Measurements from ENCODE around the gene HCFC1. TPM values are rescaled to one million over a fixed set of nuclear protein-coding genes. Genes with fewer than 3 reads are reported as not detected.

The HCFC1 gene
- total and polyA plus RNA-seq, 9 of the 15 experiments (the other 6 are each of a cell fraction or from before 2014, with no cell fraction given): 2.8 to 133 (median 17.1) TPM

- TF ChIP-seq ZHX1 (conservative IDR thresholded peaks at IDR 0.05; ENCODE audit: low read length) (no peak), ZBTB1 (CRISPR knock-in tag; IDR thresholded peaks at IDR 0.05; ENCODE audit: borderline replicate concordance, low read depth) (no peak), LCOR (CRISPR knock-in tag; IDR thresholded peaks at IDR 0.05) (no peak), ZNF609 (CRISPR knock-in tag; IDR thresholded peaks at IDR 0.05; ENCODE audit: borderline replicate concordance) (no peak), JUNB (CRISPR knock-in tag; conservative IDR thresholded peaks at IDR 0.05) (no peak), HOXB6 (CRISPR knock-in tag; IDR thresholded peaks at IDR 0.05; ENCODE audit: borderline replicate concordance) (no peak), ATF1 (CRISPR knock-in tag; IDR thresholded peaks at IDR 0.05) (no peak), ATF1 (tag; IDR thresholded peaks at IDR 0.05) (no peak), STAT6 (CRISPR knock-in tag; IDR thresholded peaks at IDR 0.05) (no peak), ZNF316 (IDR thresholded peaks at IDR 0.05) (peak; percentile 68)
These were observed 40.5 kb downstream of the HCFC1 start (continued) for GRCh38 chrX:153931151-153931550.
